HG02938 (cell line): Measurements from ENCODE around the gene DCAF6.
A peak's percentile ranks its signal among the peaks of the same experiment; 100 is the strongest.
"Not testable (repeated sequence)": the region's sequence is repeated elsewhere in the genome, so short reads cannot be mapped to it uniquely, and the experiment has no call there.

Source experiments
- ATAC-seq: cut with Tn5 transposase; IDR thresholded peaks from one replicate; pipeline ENCODE4 v1.9.1; 2021; ENCODE audit warnings: mild to moderate bottlenecking, moderate library complexity; ENCODE audit not compliant: unreplicated experiment

DCAF6 gene

GRCh38 chr1:167936068-167936929 is at the start of gene DCAF6:
Gene DCAF6, plus strand, starts transcription at chr1:167936683. Its CDS starts 229 bp downstream, at chr1:167936912.
- peak; percentile 70 for ATAC-seq

GRCh38 chr1:167887187-167887586 is 49.3 kb upstream of the DCAF6 start:
- ATAC-seq: not testable (repeated sequence)

- ATAC-seq: no peak
Observed at GRCh38 chr1:167890400-167890799, 46.1 kb upstream of the DCAF6 start.

GRCh38 chr1:167893798-167894197 is 42.7 kb upstream of the DCAF6 start:
- no peak for ATAC-seq

- ATAC-seq: no peak
Observed at GRCh38 chr1:167898578-167899222, 37.8 kb upstream of the DCAF6 start.

GRCh38 chr1:167899253-167899681 is 37.2 kb upstream of the DCAF6 start:
- ATAC-seq: peak; percentile 79

GRCh38 chr1:167900907-167901306 is 35.6 kb upstream of the DCAF6 start:
- ATAC-seq: no peak

GRCh38 chr1:167904652-167905130 is 31.8 kb upstream of the DCAF6 start:
- no peak for ATAC-seq

GRCh38 chr1:167905182-167905581 is 31.3 kb upstream of the DCAF6 start:
- ATAC-seq: no peak

GRCh38 chr1:167905671-167906070 is 30.8 kb upstream of the DCAF6 start:
- ATAC-seq: no peak

GRCh38 chr1:167909691-167910180 is 26.7 kb upstream of the DCAF6 start:
- no peak for ATAC-seq

GRCh38 chr1:167910530-167910929 is 26.0 kb upstream of the DCAF6 start:
- no peak for ATAC-seq

- no peak for ATAC-seq
Observed at GRCh38 chr1:167911413-167911812, 25.1 kb upstream of the DCAF6 start.

GRCh38 chr1:167912294-167912693 is 24.2 kb upstream of the DCAF6 start:
- ATAC-seq: no peak

- no peak for ATAC-seq
Observed at GRCh38 chr1:167913895-167914496, 22.5 kb upstream of the DCAF6 start, which contains the start of gene ADCY10. Gene ADCY10, minus strand, starts transcription at chr1:167914134. Its CDS starts 8,994 bp downstream, at chr1:167905140.

GRCh38 chr1:167915569-167915968 is 20.9 kb upstream of the DCAF6 start:
- no peak for ATAC-seq

GRCh38 chr1:167916766-167917511 is 19.5 kb upstream of the DCAF6 start:
- ATAC-seq: no peak

- ATAC-seq: no peak
Observed at GRCh38 chr1:167922023-167922422, 14.5 kb upstream of the DCAF6 start.

- ATAC-seq: no peak
Observed at GRCh38 chr1:167922611-167923074, 13.8 kb upstream of the DCAF6 start.

GRCh38 chr1:167923324-167924056 is 13.0 kb upstream of the DCAF6 start:
- ATAC-seq: no peak
